Kidney (tissue), 14 donors: ENCODE measurements around the gene TAF6. TPM values are rescaled to one million over a fixed set of nuclear protein-coding genes. Genes with fewer than 3 reads are reported as not detected.

Experiments used
- DNase-seq, 5 donors: peaks; one replicate each; pipeline ENCODE4 v3.0.0-alpha.2; 2013 to 2020
- FAIRE-seq: peaks from 2 replicates; lab custom pipeline; 2012; peaks lifted over from hg19 to GRCh38; lab: Jason Lieb, UNC
- H3K27ac ChIP-seq, 2 donors: one replicate each; pipeline ENCODE4 v1.7.0; 2013; ENCODE audit warnings: low read depth in 2 of 2, low read length in 2 of 2, inconsistent platforms in 1 of 2
- H3K27me3 ChIP-seq: one replicate; pipeline ENCODE4 v1.7.1; 2013; ENCODE audit warnings: low read length, inconsistent platforms; ENCODE audit not compliant: control insufficient read depth, insufficient read depth
- H3K36me3 ChIP-seq, 3 donors: one replicate each; pipeline versions ENCODE4 v1.7.0 to v1.7.1; 2013; ENCODE audit warnings: low read length in 3 of 3, control low read depth in 1 of 3, inconsistent platforms in 1 of 3; ENCODE audit not compliant: insufficient read depth in 3 of 3, control insufficient read depth in 2 of 3
- H3K4me1 ChIP-seq, 3 donors: one replicate each; pipeline versions ENCODE4 v1.7.0 to v1.7.1; 2013; ENCODE audit warnings: low read length in 3 of 3, inconsistent platforms in 1 of 3, low read depth in 1 of 3; ENCODE audit not compliant: control insufficient read depth in 2 of 3, insufficient read depth in 2 of 3
- H3K4me3 ChIP-seq, 3 donors: one replicate each; pipeline versions ENCODE4 v1.7.0 to v1.8.1; 2013; ENCODE audit warnings: low read length in 3 of 3, control low read depth in 1 of 3, inconsistent platforms in 1 of 3
- H3K9ac ChIP-seq, 3 donors: one replicate each; pipeline versions ENCODE4 v1.7.0 to v1.7.1; 2013; ENCODE audit warnings: low read length in 3 of 3, control low read depth in 1 of 3, inconsistent platforms in 1 of 3
- H3K9me3 ChIP-seq, 3 donors: one replicate each; pipeline versions ENCODE4 v1.7.0 to v1.7.1; 2013; ENCODE audit warnings: low read length in 3 of 3, control low read depth in 1 of 3, inconsistent platforms in 1 of 3; ENCODE audit not compliant: control insufficient read depth in 2 of 3, insufficient read depth in 1 of 3
- CTCF ChIP-seq: IDR thresholded peaks from 3 replicates; pipeline ENCODE4 v1.5.1; 2012; ENCODE audit warnings: mild to moderate bottlenecking, moderate library complexity, borderline replicate concordance; ENCODE audit not compliant: insufficient read depth; ENCODE audit errors: extremely low read depth
- intact Hi-C: fragments of 100-400 bp; cut with DNase I; formaldehyde crosslinking; loops from one replicate; pipeline ENCODE4 v1.11.1; 2022
- polyA plus RNA-seq: library from polyadenylated mRNA; stranded (reverse); fragments of 350-450 nt; fragmentation: Illumina TruSeq; extraction: RNeasy Lipid Tissue Mini Kit (QIAGEN cat#74804); gene quantifications from one replicate; pipeline ENCODE4 v1.2.3, GENCODE V29; 2014; ENCODE audit warnings: low read depth, low replicate concordance; ENCODE audit not compliant: insufficient read depth
- total RNA-seq: library from RNA; stranded (reverse); fragmentation: NEBNext Ultra II Directional; extraction: Animal tissue kit (Norgen Biotek cat#: 25700); gene quantifications from one replicate; pipeline ENCODE4 v1.2.1, GENCODE V29; 2021
- donor health status: control.
- donor health status: control.
- donor health status: control.
- donor health status: control.
- donor health status: control.
- donor health status: DM: yes; HTN: yes; CAD: no.
- donor health status: Normal renal cell carcinoma (clear cell type).

The TAF6 gene
- total and polyA plus RNA-seq, 2 donors from 2014 or later: 41.3 to 62.7 TPM

DNA sequence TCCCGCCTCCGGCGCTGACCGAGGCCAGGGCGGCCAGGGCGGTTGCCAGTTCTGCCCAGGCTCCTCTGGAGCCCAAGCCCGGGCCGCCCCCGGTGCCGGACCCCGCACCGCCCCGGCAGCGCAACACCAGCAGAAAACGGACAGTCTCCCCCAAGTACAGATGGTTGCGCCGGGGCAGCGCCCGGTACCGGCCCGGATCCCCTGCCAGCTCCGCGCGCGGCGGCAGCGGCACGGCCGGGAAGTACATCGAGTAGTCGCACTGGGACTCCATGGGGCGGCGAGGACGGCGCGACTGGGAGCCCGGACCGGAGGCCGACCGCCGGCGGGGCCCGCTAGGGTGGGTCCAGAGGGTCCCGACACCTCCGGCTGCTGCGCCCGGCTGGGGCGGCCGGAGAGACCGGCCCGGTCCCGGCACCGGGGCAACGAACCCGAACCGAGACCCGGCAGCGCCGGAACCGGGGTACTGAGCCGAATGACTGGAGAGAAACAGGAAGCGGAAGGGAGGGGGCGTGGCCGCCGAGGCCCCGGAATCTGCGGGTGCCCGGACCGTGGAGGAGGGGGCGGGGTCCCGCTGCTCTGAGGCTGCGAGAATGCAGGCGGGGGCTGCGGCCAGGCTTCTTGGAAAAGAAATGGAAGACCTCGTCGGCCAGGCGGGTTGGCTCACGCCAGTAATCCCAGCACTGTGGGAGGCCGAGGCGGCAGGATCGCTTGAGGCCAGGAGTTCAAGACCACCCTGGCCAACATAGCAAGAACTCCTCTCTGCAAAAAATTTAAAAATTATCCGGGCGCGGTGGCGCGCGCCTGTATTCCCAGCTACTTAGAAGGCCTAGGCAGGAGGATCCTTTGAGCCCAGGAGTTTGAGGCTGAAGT lies 39.3 kb upstream of the TAF6 start, which contains the start of gene TRAPPC14:
Gene TRAPPC14 (minus strand): TSS at position 495 of the 870 bp plus-strand sequence. CDS start 224 bp downstream, at position 271.
- Histone ChIP-seq H3K4me3 (peak within 1 kb of the TSS; percentile 61 to 72 (median 71)), H3K9me3 (no peaks in the 10 kb centered on the region), H3K4me1 (peaks cover 0 to 8% (median 4%) of the 10 kb centered on the region in 3 donors), H3K27me3 (no peaks in the 10 kb centered on the region), H3K36me3 (peaks cover 2 to 18% (median 3%) of the 10 kb centered on the region in 3 donors), H3K9ac (peak within 1 kb of the TSS; percentile 31 to 75 (median 61)), H3K27ac (peak within 1 kb of the TSS; percentile 13 to 51)
- no peak for TF ChIP-seq CTCF
- DNase-seq: peak; percentile 96 to 97 (median 97)
- intact Hi-C loops: no loop called here
- no peak for FAIRE-seq

DNA sequence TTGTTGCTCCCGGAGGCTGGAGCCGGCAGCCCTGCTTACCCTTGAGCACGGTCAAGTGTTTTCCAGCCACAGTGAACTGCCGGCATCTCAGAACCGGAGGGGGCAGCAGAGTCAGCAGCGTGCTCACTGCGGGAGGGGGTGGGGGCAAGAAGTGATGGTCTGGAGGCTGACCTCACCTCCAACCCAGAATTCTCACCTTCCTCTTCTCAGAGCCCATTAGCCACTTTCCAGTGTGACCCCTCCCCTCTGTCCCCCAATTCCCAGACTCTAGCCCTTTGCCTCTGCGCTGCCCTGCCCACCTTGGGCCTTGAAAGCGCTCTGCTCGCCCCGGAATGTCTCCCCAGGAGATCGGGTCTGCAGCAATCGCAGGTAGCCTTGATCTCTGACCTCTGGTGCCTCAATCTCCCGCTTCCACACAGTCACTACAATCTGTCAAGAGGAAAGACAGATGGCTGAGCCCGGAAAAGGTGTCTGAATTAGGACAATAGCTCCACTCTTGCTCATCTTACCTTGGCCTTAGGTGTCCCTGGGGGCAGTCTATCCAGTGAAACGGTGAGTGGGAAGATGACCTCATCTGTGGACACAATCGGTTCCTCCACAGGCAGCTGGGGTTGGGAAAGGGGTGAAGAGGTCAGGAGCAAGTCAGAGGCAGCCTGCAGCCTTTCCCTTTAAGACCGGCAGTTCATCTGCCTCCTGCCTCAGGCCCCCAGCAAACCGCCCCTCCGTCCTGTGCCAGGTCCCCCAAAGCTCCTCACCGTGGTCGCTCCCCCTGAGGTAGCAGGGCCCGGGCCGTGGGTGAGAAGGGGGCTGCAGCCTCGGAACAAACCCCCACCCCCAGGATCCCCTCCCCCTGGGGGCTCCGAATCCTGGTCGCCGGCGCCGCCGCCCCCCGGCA lies 38.4 kb upstream of the TAF6 start:
- peaks cover 0 to 8% (median 4%) of the 10 kb centered on the region in 3 donors for H3K4me1 ChIP-seq
- peak overlapping the region; percentile 13 to 51 for H3K27ac ChIP-seq
- peak overlapping the region; percentile 25 to 71 (median 26) for H3K4me3 ChIP-seq
- TF ChIP-seq CTCF: peak; percentile 9
- DNase-seq (peak in 1 of 5 donors; percentile 69), FAIRE-seq (no peak)
- intact Hi-C loops: no loop called here
- peaks cover 2 to 18% (median 3%) of the 10 kb centered on the region in 3 donors for H3K36me3 ChIP-seq
- no peaks in the 10 kb centered on the region for H3K9me3 ChIP-seq
- H3K27me3 ChIP-seq: no peaks in the 10 kb centered on the region
- H3K9ac ChIP-seq: peak overlapping the region; percentile 7 to 61 (median 41)

- FAIRE-seq (no peak), DNase-seq (no peak)
- no peak for TF ChIP-seq CTCF
- Histone ChIP-seq H3K27me3 (no peaks in the 10 kb centered on the region), H3K27ac (no peak overlapping the region), H3K4me1 (peaks cover 0 to 8% (median 4%) of the 10 kb centered on the region in 3 donors), H3K4me3 (peak overlapping the region in 1 of 3 donors; percentile 71), H3K9me3 (no peaks in the 10 kb centered on the region), H3K9ac (peak overlapping the region in 1 of 3 donors; percentile 41), H3K36me3 (peaks cover 2 to 18% (median 3%) of the 10 kb centered on the region in 3 donors)
- intact Hi-C loops: no loop called here
These were observed 37.8 kb upstream of the TAF6 start for GRCh38 chr7:100157069-100157333.
